Measurements from ENCODE around the gene GFI1. TPM values are rescaled to one million over a fixed set of nuclear protein-coding genes. Genes with fewer than 3 reads are reported as not detected.

The GFI1 gene
- total RNA-seq, 1 experiment from 2014 or later = 0.84 TPM

- Histone ChIP-seq H3K4me2 (ENCODE audit: low read length) (no peak overlapping the region), H3K4me3 (ENCODE audit: low read length) (no peak overlapping the region), H3K9me3 (ENCODE audit: low read length) (no peaks in the 10 kb centered on the region), H3K27ac (ENCODE audit: low read length) (no peak overlapping the region), H3F3A (ENCODE audit: low read length, unreplicated experiment) (no peaks in the 10 kb centered on the region), H4K20me1 (ENCODE audit: low read length) (no peaks in the 10 kb centered on the region), H2AFZ (ENCODE audit: low read length) (no peak overlapping the region), H3K79me2 (ENCODE audit: low read length) (no peaks in the 10 kb centered on the region), H3K27me3 (ENCODE audit: low read length) (peaks cover 22% of the 10 kb centered on the region), H3K36me3 (ENCODE audit: low read depth, low read length) (no peaks in the 10 kb centered on the region), H3K9me2 (replicated peaks; ENCODE audit: low read length) (no peaks in the 10 kb centered on the region), H3K4me1 (ENCODE audit: insufficient read depth, low read length) (peaks cover 13% of the 10 kb centered on the region; the same call in 1 of the 2 replicates), H3K9ac (ENCODE audit: low read length) (no peak overlapping the region)
- no peak for ATAC-seq
- ChIA-PET POLR2A (ENCODE audit: unreplicated experiment) (no interaction called here), CTCF (no interaction called here)
- intact Hi-C loops (cut with micrococcal nuclease) = loop anchor here (10.0 kb wide), 1 partner anchor 103 kb away; no protein-coding TSS in a partner anchor
- no TSS peak for BruUV-seq (replicated peaks)
- no peak for DNase-seq
- no peak for TF ChIP-seq EZH2 (IDR thresholded peaks at IDR 0.05; ENCODE audit: low read length, unreplicated experiment)
- TF ChIP-seq EZH2phosphoT487 (IDR thresholded peaks at IDR 0.05; ENCODE audit: borderline replicate concordance, low read length) = no peak
- no peak for TF ChIP-seq CTCF (conservative IDR thresholded peaks at IDR 0.05; ENCODE audit: low read depth, low read length)
These were observed 5.2 kb downstream of the GFI1 start for GRCh38 chr1:92481599-92481925.

- Histone ChIP-seq H3K4me1 (ENCODE audit: insufficient read depth, low read length) (peaks cover 13% of the 10 kb centered on the region; the same call in 1 of the 2 replicates), H3K27ac (ENCODE audit: low read length) (no peak overlapping the region), H3F3A (ENCODE audit: low read length, unreplicated experiment) (no peaks in the 10 kb centered on the region), H3K9ac (ENCODE audit: low read length) (no peak overlapping the region), H3K9me2 (replicated peaks; ENCODE audit: low read length) (no peaks in the 10 kb centered on the region), H3K9me3 (ENCODE audit: low read length) (no peaks in the 10 kb centered on the region), H3K4me2 (ENCODE audit: low read length) (no peak overlapping the region), H2AFZ (ENCODE audit: low read length) (no peak overlapping the region), H3K79me2 (ENCODE audit: low read length) (no peaks in the 10 kb centered on the region), H3K36me3 (ENCODE audit: low read depth, low read length) (no peaks in the 10 kb centered on the region), H4K20me1 (ENCODE audit: low read length) (no peaks in the 10 kb centered on the region), H3K4me3 (ENCODE audit: low read length) (no peak overlapping the region), H3K27me3 (ENCODE audit: low read length) (peaks cover 22% of the 10 kb centered on the region)
- TF ChIP-seq CTCF (conservative IDR thresholded peaks at IDR 0.05; ENCODE audit: low read depth, low read length) = no peak
- no peak for TF ChIP-seq EZH2phosphoT487 (IDR thresholded peaks at IDR 0.05; ENCODE audit: borderline replicate concordance, low read length)
- TF ChIP-seq EZH2 (IDR thresholded peaks at IDR 0.05; ENCODE audit: low read length, unreplicated experiment) = no peak
- CTCF ChIA-PET = no interaction called here
- POLR2A ChIA-PET (ENCODE audit: unreplicated experiment) = no interaction called here
- ATAC-seq (no peak), DNase-seq (no peak)
- BruUV-seq (replicated peaks) = no TSS peak
- intact Hi-C loops (cut with micrococcal nuclease) = loop anchor here (10.0 kb wide), 1 partner anchor 104 kb away; no protein-coding TSS in a partner anchor
These were observed 5.7 kb downstream of the GFI1 start for GRCh38 chr1:92480813-92481598.

- no peaks in the 10 kb centered on the region for H3F3A ChIP-seq (ENCODE audit: low read length, unreplicated experiment)
- no peak overlapping the region for H3K27ac ChIP-seq (ENCODE audit: low read length)
- no peak overlapping the region for H3K4me3 ChIP-seq (ENCODE audit: low read length)
- TF ChIP-seq EZH2 (IDR thresholded peaks at IDR 0.05; ENCODE audit: low read length, unreplicated experiment) (no peak), EZH2phosphoT487 (IDR thresholded peaks at IDR 0.05; ENCODE audit: borderline replicate concordance, low read length) (no peak)
- no peaks in the 10 kb centered on the region for H3K9me2 ChIP-seq (replicated peaks; ENCODE audit: low read length)
- no TSS peak for BruUV-seq (replicated peaks)
- H3K9ac ChIP-seq (ENCODE audit: low read length) = no peak overlapping the region
- DNase-seq (no peak), ATAC-seq (no peak)
- no peaks in the 10 kb centered on the region for H3K79me2 ChIP-seq (ENCODE audit: low read length)
- CTCF ChIA-PET = no interaction called here
- no peak overlapping the region for H3K4me2 ChIP-seq (ENCODE audit: low read length)
- H3K9me3 ChIP-seq (ENCODE audit: low read length) = no peaks in the 10 kb centered on the region
- H2AFZ ChIP-seq (ENCODE audit: low read length) = no peak overlapping the region
- no peaks in the 10 kb centered on the region for H4K20me1 ChIP-seq (ENCODE audit: low read length)
- POLR2A ChIA-PET (ENCODE audit: unreplicated experiment) = no interaction called here
- H3K4me1 ChIP-seq (ENCODE audit: insufficient read depth, low read length) = peaks cover 13% of the 10 kb centered on the region; the same call in 1 of the 2 replicates
- peaks cover 21% of the 10 kb centered on the region for H3K27me3 ChIP-seq (ENCODE audit: low read length)
- H3K36me3 ChIP-seq (ENCODE audit: low read depth, low read length) = no peaks in the 10 kb centered on the region
- intact Hi-C loops (cut with micrococcal nuclease) = loop anchor here (10.0 kb wide), 1 partner anchor 104 kb away; no protein-coding TSS in a partner anchor
These were observed 6.4 kb downstream of the GFI1 start for GRCh38 chr1:92480200-92480812.
